ENCODE measurements around the gene ZKSCAN5. TPM values are rescaled to one million over a fixed set of nuclear protein-coding genes. Genes with fewer than 3 reads are reported as not detected.

The ZKSCAN5 gene
- total and polyA plus RNA-seq, 2 experiments from 2014 or later: 4.6 to 13.4 TPM

GRCh38 chr7:99535667-99536066, 31.2 kb downstream of the ZKSCAN5 start:
- Mint-ChIP-seq H3K4me1 (no peaks in the 10 kb centered on the region), H3K27ac (no peak overlapping the region), H3K27me3 (ENCODE audit: insufficient read depth, low read depth, poor library complexity) (peaks cover 17% of the 10 kb centered on the region), H3K9me3 (peaks cover 92% of the 10 kb centered on the region), H3K4me3 (no peak overlapping the region), H3K36me3 (ENCODE audit: low read depth) (peaks cover 48% of the 10 kb centered on the region)
- H3K27ac ChIP-seq (ENCODE audit: low read depth): no peak overlapping the region
- H3K4me2 ChIP-seq: no peak overlapping the region
- no peak for DNase-seq (ENCODE audit: low spot score)
- no peaks in the 10 kb centered on the region for H4K20me1 ChIP-seq (replicated peaks; ENCODE audit: insufficient read depth)
- H2AFZ ChIP-seq: no peak overlapping the region
- 0 out of 2 replicates have a peak, but pooled peaks cover 11% of the 10 kb centered on the region for H3F3A ChIP-seq (replicated peaks; ENCODE audit: low read depth)
- H3K4me1 ChIP-seq (ENCODE audit: insufficient read depth): no peaks in the 10 kb centered on the region
- H3K27me3 ChIP-seq (ENCODE audit: insufficient read depth): no peaks in the 10 kb centered on the region
- TF ChIP-seq ZNF114 (CRISPR knock-in tag; IDR thresholded peaks at IDR 0.05) (no peak), REST (IDR thresholded peaks at IDR 0.05; ENCODE audit: unreplicated experiment) (no peak), EZH2 (IDR thresholded peaks at IDR 0.05; ENCODE audit: low read depth, unreplicated experiment) (no peak), JUNB (IDR thresholded peaks at IDR 0.05; ENCODE audit: unreplicated experiment) (no peak), ETS1 (IDR thresholded peaks at IDR 0.05) (no peak), ZNF331 (CRISPR knock-in tag; IDR thresholded peaks at IDR 0.05; ENCODE audit: low read depth) (no peak), NANOG (IDR thresholded peaks at IDR 0.05; ENCODE audit: borderline replicate concordance) (no peak), CTCF (conservative IDR thresholded peaks at IDR 0.05; ENCODE audit: low read depth in 2 of 2) (no peak), POLR2AphosphoS5 (IDR thresholded peaks at IDR 0.05; ENCODE audit: low read depth) (no peak), EZH2phosphoT487 (IDR thresholded peaks at IDR 0.05; ENCODE audit: unreplicated experiment) (no peak), CREB1 (CRISPR knock-in tag; IDR thresholded peaks at IDR 0.05; ENCODE audit: low read depth) (no peak)
- no peak for ATAC-seq
- H3K36me3 ChIP-seq (ENCODE audit: insufficient read depth): peaks cover 20% of the 10 kb centered on the region
- no peak overlapping the region for H3K4me3 ChIP-seq
- no peaks in the 10 kb centered on the region for H3K9me2 ChIP-seq (ENCODE audit: insufficient read depth)
- no peaks in the 10 kb centered on the region for H3K79me2 ChIP-seq (replicated peaks; ENCODE audit: insufficient read depth)
